ENCODE measurements around the gene GLI1.
"Not testable (repeated sequence)": the region's sequence is repeated elsewhere in the genome, so short reads cannot be mapped to it uniquely, and the experiment has no call there.

GLI1 gene

GRCh38 chr12:57514720-57515407 lies 55.3 kb downstream of the GLI1 start:
- no peak for TF ChIP-seq CTCF (IDR thresholded peaks at IDR 0.05; ENCODE audit: control insufficient read depth, extremely low read depth, insufficient read depth)
- no peak for DNase-seq (ENCODE audit: low read depth)
- H3K4me3 ChIP-seq (ENCODE audit: low read depth, low read length), result no peak overlapping the region

- TF ChIP-seq CTCF (IDR thresholded peaks at IDR 0.05; ENCODE audit: control insufficient read depth, extremely low read depth, insufficient read depth), result no peak
- H3K4me3 ChIP-seq (ENCODE audit: low read depth, low read length), result no peak overlapping the region
- peak; percentile 66 for DNase-seq (ENCODE audit: low read depth)
These were observed 55.9 kb downstream of the GLI1 start for GRCh38 chr12:57515408-57515933.

GRCh38 chr12:57515934-57516541 lies 56.5 kb downstream of the GLI1 start:
- no peak overlapping the region for H3K4me3 ChIP-seq (ENCODE audit: low read depth, low read length)
- no peak for DNase-seq (ENCODE audit: low read depth)
- no peak for TF ChIP-seq CTCF (IDR thresholded peaks at IDR 0.05; ENCODE audit: control insufficient read depth, extremely low read depth, insufficient read depth)

GRCh38 chr12:57516617-57517153 lies 57.1 kb downstream of the GLI1 start:
- DNase-seq (ENCODE audit: low read depth), result no peak
- no peak for TF ChIP-seq CTCF (IDR thresholded peaks at IDR 0.05; ENCODE audit: control insufficient read depth, extremely low read depth, insufficient read depth)
- no peak overlapping the region for H3K4me3 ChIP-seq (ENCODE audit: low read depth, low read length)

- no peak overlapping the region for H3K4me3 ChIP-seq (ENCODE audit: low read depth, low read length)
- peak; percentile 76 for DNase-seq (ENCODE audit: low read depth)
- no peak for TF ChIP-seq CTCF (IDR thresholded peaks at IDR 0.05; ENCODE audit: control insufficient read depth, extremely low read depth, insufficient read depth)
These were observed 57.6 kb downstream of the GLI1 start for GRCh38 chr12:57517187-57517586.

- DNase-seq (ENCODE audit: low read depth); H3K4me3 ChIP-seq (ENCODE audit: low read depth, low read length): not testable (repeated sequence)
These were observed 58.1 kb downstream of the GLI1 start for GRCh38 chr12:57517718-57518117.

GRCh38 chr12:57518176-57518919 lies 58.8 kb downstream of the GLI1 start:
- no peak for DNase-seq (ENCODE audit: low read depth)
- TF ChIP-seq CTCF (IDR thresholded peaks at IDR 0.05; ENCODE audit: control insufficient read depth, extremely low read depth, insufficient read depth), result no peak
- H3K4me3 ChIP-seq (ENCODE audit: low read depth, low read length), result peak overlapping the region; percentile 93

Data from LNCaP clone FGC (cell line).